Left cardiac atrium (tissue), 4 donors: Measurements from ENCODE around the gene ABCC2. TPM values are rescaled to one million over a fixed set of nuclear protein-coding genes. Genes with fewer than 3 reads are reported as not detected.
"Not testable (repeated sequence)": the region's sequence is repeated elsewhere in the genome, so short reads cannot be mapped to it uniquely, and the experiment has no call there.

Source experiments
- ATAC-seq, 2 donors: fragments of 200-7000 bp; cut with Tn5 transposase; one replicate each; pipeline ENCODE4 v1.9.1; 2020; ENCODE audit warnings: mild to moderate bottlenecking in 2 of 2, moderate library complexity in 2 of 2
- DNase-seq: peaks from one replicate; pipeline ENCODE4 v3.0.0-alpha.2; 2020
- intact Hi-C, 2 donors: fragments of 100-400 bp; cut with DNase I; formaldehyde crosslinking; loops; one replicate each; pipeline versions ENCODE4 v1.14.1 to v1.15.1; 2022 to 2023
- long read RNA-seq: library from polyadenylated mRNA; unstranded; transcript quantifications from one replicate; pipeline ENCODE4 v2.0.0, GENCODE V29; 2021
- total RNA-seq, 2 donors: library from RNA; stranded (reverse); fragmentation: NEBNext Ultra II Directional; extraction: Animal tissue kit (Norgen Biotek cat#: 25700); gene quantifications; one replicate each; pipeline ENCODE4 v1.2.1, GENCODE V29; 2021
- donor health status: DM: no; HTN: yes; CAD: no.
- donor health status: DM: no; HTN: yes; CAD: no; lungs with severe emphysema.
- donor health status: DM: yes; HTN: yes; CAD: no.
- donor health status: Dilated cardiomyopathy.

ABCC2 gene
- total RNA-seq: under 1 TPM; 0.53 to 0.94 TPM
- long read RNA-seq: 0 reads

GRCh38 chr10:99782447-99783286 is at the start of gene ABCC2:
Gene ABCC2, plus strand, starts transcription at chr10:99782640. Its CDS starts 205 bp downstream, at chr10:99782845.
- DNase-seq: no peak
- ATAC-seq: no peak
- intact Hi-C loops: no loop called here

GRCh38 chr10:99733366-99733765 is 49.1 kb upstream of the ABCC2 start:
- no peak for DNase-seq
- no peak for ATAC-seq
- intact Hi-C loops: no loop called here

GRCh38 chr10:99734111-99734510 is 48.3 kb upstream of the ABCC2 start:
- DNase-seq, ATAC-seq, intact Hi-C loops: not testable (repeated sequence)

- no peak for ATAC-seq
- intact Hi-C loops: no loop called here
- DNase-seq: no peak
Measured at GRCh38 chr10:99740260-99740659, 42.2 kb upstream of the ABCC2 start.

GRCh38 chr10:99740933-99741559 is 41.4 kb upstream of the ABCC2 start:
- ATAC-seq: no peak
- DNase-seq: no peak
- intact Hi-C loops: no loop called here

GRCh38 chr10:99742254-99742653 is 40.2 kb upstream of the ABCC2 start:
- DNase-seq (no peak), ATAC-seq (no peak)
- intact Hi-C loops: no loop called here

GRCh38 chr10:99742701-99743100 is 39.7 kb upstream of the ABCC2 start:
- ATAC-seq (no peak), DNase-seq (no peak)
- intact Hi-C loops: no loop called here

GRCh38 chr10:99743841-99744240 is 38.6 kb upstream of the ABCC2 start:
- intact Hi-C loops: no loop called here
- DNase-seq (no peak), ATAC-seq (peak in 1 of 2 donors; percentile 26)

GRCh38 chr10:99746166-99746565 is 36.3 kb upstream of the ABCC2 start:
- DNase-seq, ATAC-seq, intact Hi-C loops: not testable (repeated sequence)

- no peak for ATAC-seq
- no peak for DNase-seq
- intact Hi-C loops: no loop called here
Measured at GRCh38 chr10:99748823-99749451, 33.5 kb upstream of the ABCC2 start.

GRCh38 chr10:99750641-99751040 is 31.8 kb upstream of the ABCC2 start:
- intact Hi-C loops: no loop called here
- ATAC-seq (no peak), DNase-seq (no peak)

- intact Hi-C loops: no loop called here
- ATAC-seq: no peak
- DNase-seq: no peak
Measured at GRCh38 chr10:99754670-99755069, 27.8 kb upstream of the ABCC2 start.

GRCh38 chr10:99756159-99756558 is 26.3 kb upstream of the ABCC2 start:
- DNase-seq: no peak
- intact Hi-C loops: no loop called here
- no peak for ATAC-seq

- DNase-seq (no peak), ATAC-seq (no peak)
- intact Hi-C loops: no loop called here
Measured at GRCh38 chr10:99758211-99758891, 24.1 kb upstream of the ABCC2 start.

GRCh38 chr10:99760321-99760720 is 22.1 kb upstream of the ABCC2 start:
- intact Hi-C loops: no loop called here
- DNase-seq: no peak
- no peak for ATAC-seq

GRCh38 chr10:99761365-99761764 is 21.1 kb upstream of the ABCC2 start:
- intact Hi-C loops: no loop called here
- DNase-seq: no peak
- no peak for ATAC-seq

- intact Hi-C loops: no loop called here
- ATAC-seq (no peak), DNase-seq (no peak)
Measured at GRCh38 chr10:99765672-99766301, 16.7 kb upstream of the ABCC2 start.

- no peak for DNase-seq
- intact Hi-C loops: no loop called here
- ATAC-seq: no peak
Measured at GRCh38 chr10:99766302-99766681, 16.1 kb upstream of the ABCC2 start.

GRCh38 chr10:99767901-99768300 is 14.5 kb upstream of the ABCC2 start:
- intact Hi-C loops: no loop called here
- DNase-seq (no peak), ATAC-seq (no peak)
